ENCODE data around the gene CD151. TPM values are rescaled to one million over a fixed set of nuclear protein-coding genes. Genes with fewer than 3 reads are reported as not detected.
A peak's percentile ranks its signal among the peaks of the same experiment; 100 is the strongest.

Gene CD151
- total RNA-seq, 1 experiment from 2014 or later = 115 TPM

DNA sequence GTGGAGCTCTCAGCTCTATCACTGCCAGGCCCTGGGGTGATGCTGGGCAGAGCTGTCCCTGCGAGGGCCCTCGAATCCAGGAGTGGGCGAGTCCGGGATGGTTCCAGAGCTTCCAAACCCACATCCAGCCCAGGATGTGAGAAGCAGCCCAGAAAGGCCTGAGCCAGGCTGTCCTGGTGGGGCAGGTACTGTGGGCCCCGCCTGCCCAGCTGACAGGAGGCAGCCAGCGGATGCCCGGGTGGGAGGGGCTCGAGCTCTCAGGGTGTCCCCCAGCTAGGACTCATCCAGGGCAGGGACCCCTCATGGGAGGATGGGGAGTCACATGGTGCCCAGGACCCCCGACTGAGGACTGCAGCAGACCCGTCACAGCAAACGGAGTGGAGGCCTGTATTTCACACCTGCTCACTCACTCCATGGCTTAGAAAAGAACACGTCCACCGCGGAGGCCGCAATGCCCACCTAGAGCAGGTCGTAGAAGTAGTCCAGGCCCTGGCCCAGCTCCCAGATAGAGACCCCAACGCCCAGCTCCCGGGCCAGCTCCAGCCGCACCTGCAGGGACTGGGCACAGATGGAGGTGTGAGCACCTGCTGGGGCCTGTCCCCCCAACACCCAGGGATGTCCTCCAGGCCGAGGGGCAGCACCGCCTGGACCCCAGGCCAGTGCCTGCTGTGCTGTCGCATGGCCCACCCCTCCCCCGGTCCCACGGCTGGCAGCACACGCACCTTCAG is 36.8 kb downstream of the CD151 start (continued):
- TF ChIP-seq, protein P1, sequence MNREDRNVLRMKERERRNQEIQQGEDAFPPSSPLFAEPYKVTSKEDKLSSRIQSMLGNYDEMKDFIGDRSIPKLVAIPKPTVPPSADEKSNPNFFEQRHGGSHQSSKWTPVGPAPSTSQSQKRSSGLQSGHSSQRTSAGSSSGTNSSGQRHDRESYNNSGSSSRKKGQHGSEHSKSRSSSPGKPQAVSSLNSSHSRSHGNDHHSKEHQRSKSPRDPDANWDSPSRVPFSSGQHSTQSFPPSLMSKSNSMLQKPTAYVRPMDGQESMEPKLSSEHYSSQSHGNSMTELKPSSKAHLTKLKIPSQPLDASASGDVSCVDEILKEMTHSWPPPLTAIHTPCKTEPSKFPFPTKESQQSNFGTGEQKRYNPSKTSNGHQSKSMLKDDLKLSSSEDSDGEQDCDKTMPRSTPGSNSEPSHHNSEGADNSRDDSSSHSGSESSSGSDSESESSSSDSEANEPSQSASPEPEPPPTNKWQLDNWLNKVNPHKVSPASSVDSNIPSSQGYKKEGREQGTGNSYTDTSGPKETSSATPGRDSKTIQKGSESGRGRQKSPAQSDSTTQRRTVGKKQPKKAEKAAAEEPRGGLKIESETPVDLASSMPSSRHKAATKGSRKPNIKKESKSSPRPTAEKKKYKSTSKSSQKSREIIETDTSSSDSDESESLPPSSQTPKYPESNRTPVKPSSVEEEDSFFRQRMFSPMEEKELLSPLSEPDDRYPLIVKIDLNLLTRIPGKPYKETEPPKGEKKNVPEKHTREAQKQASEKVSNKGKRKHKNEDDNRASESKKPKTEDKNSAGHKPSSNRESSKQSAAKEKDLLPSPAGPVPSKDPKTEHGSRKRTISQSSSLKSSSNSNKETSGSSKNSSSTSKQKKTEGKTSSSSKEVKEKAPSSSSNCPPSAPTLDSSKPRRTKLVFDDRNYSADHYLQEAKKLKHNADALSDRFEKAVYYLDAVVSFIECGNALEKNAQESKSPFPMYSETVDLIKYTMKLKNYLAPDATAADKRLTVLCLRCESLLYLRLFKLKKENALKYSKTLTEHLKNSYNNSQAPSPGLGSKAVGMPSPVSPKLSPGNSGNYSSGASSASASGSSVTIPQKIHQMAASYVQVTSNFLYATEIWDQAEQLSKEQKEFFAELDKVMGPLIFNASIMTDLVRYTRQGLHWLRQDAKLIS (CRISPR knock-in tag; IDR thresholded peaks at IDR 0.05; ENCODE audit: borderline replicate concordance) = no peak

DNA sequence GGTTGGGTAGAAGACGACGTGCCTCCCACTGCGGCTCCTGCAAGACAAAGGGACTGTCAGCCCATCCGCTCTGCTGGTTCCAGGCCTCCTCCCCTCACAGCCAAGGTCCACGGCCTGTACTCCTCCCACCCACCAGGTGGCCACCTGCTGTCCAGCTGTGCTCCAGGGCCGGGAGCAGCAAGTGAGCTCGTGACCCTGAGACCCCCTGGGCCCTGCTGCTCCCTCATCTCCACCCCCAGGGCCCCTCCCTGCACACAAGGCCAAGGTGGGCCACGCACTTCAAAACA is 37.3 kb downstream of the CD151 start:
- no peak overlapping the region for H3K4me3 Mint-ChIP-seq
- POLR2A ChIA-PET = no interaction called here
- TF ChIP-seq JUN (CRISPR knock-in tag; IDR thresholded peaks at IDR 0.05) = no peak
- TF ChIP-seq SMAD3 (CRISPR knock-in tag; IDR thresholded peaks at IDR 0.05; ENCODE audit: borderline replicate concordance) = no peak
- TF ChIP-seq, protein P2, sequence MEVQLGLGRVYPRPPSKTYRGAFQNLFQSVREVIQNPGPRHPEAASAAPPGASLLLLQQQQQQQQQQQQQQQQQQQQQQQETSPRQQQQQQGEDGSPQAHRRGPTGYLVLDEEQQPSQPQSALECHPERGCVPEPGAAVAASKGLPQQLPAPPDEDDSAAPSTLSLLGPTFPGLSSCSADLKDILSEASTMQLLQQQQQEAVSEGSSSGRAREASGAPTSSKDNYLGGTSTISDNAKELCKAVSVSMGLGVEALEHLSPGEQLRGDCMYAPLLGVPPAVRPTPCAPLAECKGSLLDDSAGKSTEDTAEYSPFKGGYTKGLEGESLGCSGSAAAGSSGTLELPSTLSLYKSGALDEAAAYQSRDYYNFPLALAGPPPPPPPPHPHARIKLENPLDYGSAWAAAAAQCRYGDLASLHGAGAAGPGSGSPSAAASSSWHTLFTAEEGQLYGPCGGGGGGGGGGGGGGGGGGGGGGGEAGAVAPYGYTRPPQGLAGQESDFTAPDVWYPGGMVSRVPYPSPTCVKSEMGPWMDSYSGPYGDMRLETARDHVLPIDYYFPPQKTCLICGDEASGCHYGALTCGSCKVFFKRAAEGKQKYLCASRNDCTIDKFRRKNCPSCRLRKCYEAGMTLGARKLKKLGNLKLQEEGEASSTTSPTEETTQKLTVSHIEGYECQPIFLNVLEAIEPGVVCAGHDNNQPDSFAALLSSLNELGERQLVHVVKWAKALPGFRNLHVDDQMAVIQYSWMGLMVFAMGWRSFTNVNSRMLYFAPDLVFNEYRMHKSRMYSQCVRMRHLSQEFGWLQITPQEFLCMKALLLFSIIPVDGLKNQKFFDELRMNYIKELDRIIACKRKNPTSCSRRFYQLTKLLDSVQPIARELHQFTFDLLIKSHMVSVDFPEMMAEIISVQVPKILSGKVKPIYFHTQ (CRISPR knock-in tag; IDR thresholded peaks at IDR 0.05) = no peak
- TF ChIP-seq, protein P3, sequence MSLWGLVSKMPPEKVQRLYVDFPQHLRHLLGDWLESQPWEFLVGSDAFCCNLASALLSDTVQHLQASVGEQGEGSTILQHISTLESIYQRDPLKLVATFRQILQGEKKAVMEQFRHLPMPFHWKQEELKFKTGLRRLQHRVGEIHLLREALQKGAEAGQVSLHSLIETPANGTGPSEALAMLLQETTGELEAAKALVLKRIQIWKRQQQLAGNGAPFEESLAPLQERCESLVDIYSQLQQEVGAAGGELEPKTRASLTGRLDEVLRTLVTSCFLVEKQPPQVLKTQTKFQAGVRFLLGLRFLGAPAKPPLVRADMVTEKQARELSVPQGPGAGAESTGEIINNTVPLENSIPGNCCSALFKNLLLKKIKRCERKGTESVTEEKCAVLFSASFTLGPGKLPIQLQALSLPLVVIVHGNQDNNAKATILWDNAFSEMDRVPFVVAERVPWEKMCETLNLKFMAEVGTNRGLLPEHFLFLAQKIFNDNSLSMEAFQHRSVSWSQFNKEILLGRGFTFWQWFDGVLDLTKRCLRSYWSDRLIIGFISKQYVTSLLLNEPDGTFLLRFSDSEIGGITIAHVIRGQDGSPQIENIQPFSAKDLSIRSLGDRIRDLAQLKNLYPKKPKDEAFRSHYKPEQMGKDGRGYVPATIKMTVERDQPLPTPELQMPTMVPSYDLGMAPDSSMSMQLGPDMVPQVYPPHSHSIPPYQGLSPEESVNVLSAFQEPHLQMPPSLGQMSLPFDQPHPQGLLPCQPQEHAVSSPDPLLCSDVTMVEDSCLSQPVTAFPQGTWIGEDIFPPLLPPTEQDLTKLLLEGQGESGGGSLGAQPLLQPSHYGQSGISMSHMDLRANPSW (CRISPR knock-in tag; conservative IDR thresholded peaks at IDR 0.05; ENCODE audit: low read depth) = no peak
- TF ChIP-seq ZNF423 (CRISPR knock-in tag; IDR thresholded peaks at IDR 0.05) = peak; percentile 84
- no peak for TF ChIP-seq ZNF232 (CRISPR knock-in tag; IDR thresholded peaks at IDR 0.05)
- TF ChIP-seq SP1 (CRISPR knock-in tag; conservative IDR thresholded peaks at IDR 0.05) = no peak
- no peak for TF ChIP-seq PRRX2 (CRISPR knock-in tag; IDR thresholded peaks at IDR 0.05)
- no peaks in the 10 kb centered on the region; the same call in none of the 2 replicates for H3K27me3 Mint-ChIP-seq (ENCODE audit: low read depth)
- peaks cover 9% of the 10 kb centered on the region for H3K36me3 Mint-ChIP-seq
- H3K9me3 Mint-ChIP-seq = no peaks in the 10 kb centered on the region
- H3K27ac Mint-ChIP-seq = no peak overlapping the region
- peak; percentile 38 for DNase-seq (ENCODE audit: low spot score)
- peak; percentile 25 for ATAC-seq
- CTCF ChIA-PET = interaction anchor here (1.0 to 2.1 kb wide), 6 partner anchors 19 to 181 kb away, joined by 3 to 8 read pairs (median 4); no protein-coding TSS in a partner anchor
- H3K4me1 Mint-ChIP-seq = no peaks in the 10 kb centered on the region

DNA sequence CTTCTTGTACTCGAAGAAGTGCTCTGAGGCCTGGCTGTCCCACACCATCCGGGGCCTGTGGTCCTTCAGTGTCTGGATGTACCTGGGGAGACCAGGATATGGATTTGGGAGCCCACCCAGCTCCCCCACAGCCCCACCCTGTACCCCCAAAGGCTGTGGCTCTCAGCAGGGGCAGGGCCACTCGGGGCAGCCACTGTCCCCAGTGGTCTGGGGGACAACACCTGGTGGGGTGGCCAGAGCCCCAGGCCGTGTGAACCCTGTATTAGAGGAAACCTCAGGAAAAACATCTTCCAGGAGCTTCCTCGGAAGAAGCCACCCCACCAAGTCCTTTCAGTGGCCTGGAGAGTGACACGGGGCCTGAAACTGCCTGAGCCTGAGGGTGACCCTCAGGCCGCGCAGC is 37.7 kb downstream of the CD151 start:
- Mint-ChIP-seq H3K4me1 (no peaks in the 10 kb centered on the region), H3K27me3 (ENCODE audit: low read depth) (peaks cover under 1% of the 10 kb centered on the region), H3K27ac (no peak overlapping the region), H3K36me3 (peaks cover 11% of the 10 kb centered on the region), H3K4me3 (no peak overlapping the region), H3K9me3 (no peaks in the 10 kb centered on the region)
- no peak for ATAC-seq
- ChIA-PET POLR2A (no interaction called here), CTCF (interaction anchor here (0.6 to 2.1 kb wide), 5 partner anchors 19 to 198 kb away, joined by 3 to 5 read pairs (median 4); no protein-coding TSS in a partner anchor)
- DNase-seq (ENCODE audit: low spot score) = no peak
- TF ChIP-seq, protein P4, sequence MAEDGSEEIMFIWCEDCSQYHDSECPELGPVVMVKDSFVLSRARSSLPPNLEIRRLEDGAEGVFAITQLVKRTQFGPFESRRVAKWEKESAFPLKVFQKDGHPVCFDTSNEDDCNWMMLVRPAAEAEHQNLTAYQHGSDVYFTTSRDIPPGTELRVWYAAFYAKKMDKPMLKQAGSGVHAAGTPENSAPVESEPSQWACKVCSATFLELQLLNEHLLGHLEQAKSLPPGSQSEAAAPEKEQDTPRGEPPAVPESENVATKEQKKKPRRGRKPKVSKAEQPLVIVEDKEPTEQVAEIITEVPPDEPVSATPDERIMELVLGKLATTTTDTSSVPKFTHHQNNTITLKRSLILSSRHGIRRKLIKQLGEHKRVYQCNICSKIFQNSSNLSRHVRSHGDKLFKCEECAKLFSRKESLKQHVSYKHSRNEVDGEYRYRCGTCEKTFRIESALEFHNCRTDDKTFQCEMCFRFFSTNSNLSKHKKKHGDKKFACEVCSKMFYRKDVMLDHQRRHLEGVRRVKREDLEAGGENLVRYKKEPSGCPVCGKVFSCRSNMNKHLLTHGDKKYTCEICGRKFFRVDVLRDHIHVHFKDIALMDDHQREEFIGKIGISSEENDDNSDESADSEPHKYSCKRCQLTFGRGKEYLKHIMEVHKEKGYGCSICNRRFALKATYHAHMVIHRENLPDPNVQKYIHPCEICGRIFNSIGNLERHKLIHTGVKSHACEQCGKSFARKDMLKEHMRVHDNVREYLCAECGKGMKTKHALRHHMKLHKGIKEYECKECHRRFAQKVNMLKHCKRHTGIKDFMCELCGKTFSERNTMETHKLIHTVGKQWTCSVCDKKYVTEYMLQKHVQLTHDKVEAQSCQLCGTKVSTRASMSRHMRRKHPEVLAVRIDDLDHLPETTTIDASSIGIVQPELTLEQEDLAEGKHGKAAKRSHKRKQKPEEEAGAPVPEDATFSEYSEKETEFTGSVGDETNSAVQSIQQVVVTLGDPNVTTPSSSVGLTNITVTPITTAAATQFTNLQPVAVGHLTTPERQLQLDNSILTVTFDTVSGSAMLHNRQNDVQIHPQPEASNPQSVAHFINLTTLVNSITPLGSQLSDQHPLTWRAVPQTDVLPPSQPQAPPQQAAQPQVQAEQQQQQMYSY (CRISPR knock-in tag; IDR thresholded peaks at IDR 0.05) = no peak
- TF ChIP-seq, protein P5, sequence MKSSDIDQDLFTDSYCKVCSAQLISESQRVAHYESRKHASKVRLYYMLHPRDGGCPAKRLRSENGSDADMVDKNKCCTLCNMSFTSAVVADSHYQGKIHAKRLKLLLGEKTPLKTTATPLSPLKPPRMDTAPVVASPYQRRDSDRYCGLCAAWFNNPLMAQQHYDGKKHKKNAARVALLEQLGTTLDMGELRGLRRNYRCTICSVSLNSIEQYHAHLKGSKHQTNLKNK (CRISPR knock-in tag; IDR thresholded peaks at IDR 0.05) = no peak
- TF ChIP-seq ZNF263 (CRISPR knock-in tag; IDR thresholded peaks at IDR 0.05; ENCODE audit: low read depth) (no peak), SMAD4 (CRISPR knock-in tag; IDR thresholded peaks at IDR 0.05) (no peak), CBFB (CRISPR knock-in tag; IDR thresholded peaks at IDR 0.05; ENCODE audit: low read depth) (no peak), CREB1 (CRISPR knock-in tag; IDR thresholded peaks at IDR 0.05) (no peak), MYBL2 (CRISPR knock-in tag; IDR thresholded peaks at IDR 0.05) (no peak)
- TF ChIP-seq, protein P6, sequence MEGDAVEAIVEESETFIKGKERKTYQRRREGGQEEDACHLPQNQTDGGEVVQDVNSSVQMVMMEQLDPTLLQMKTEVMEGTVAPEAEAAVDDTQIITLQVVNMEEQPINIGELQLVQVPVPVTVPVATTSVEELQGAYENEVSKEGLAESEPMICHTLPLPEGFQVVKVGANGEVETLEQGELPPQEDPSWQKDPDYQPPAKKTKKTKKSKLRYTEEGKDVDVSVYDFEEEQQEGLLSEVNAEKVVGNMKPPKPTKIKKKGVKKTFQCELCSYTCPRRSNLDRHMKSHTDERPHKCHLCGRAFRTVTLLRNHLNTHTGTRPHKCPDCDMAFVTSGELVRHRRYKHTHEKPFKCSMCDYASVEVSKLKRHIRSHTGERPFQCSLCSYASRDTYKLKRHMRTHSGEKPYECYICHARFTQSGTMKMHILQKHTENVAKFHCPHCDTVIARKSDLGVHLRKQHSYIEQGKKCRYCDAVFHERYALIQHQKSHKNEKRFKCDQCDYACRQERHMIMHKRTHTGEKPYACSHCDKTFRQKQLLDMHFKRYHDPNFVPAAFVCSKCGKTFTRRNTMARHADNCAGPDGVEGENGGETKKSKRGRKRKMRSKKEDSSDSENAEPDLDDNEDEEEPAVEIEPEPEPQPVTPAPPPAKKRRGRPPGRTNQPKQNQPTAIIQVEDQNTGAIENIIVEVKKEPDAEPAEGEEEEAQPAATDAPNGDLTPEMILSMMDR (IDR thresholded peaks at IDR 0.05) = no peak

All from WTC11 (cell line).